Fibroblast of lung (primary cell): ENCODE data around the gene KRT15. TPM values are rescaled to one million over a fixed set of nuclear protein-coding genes. Genes with fewer than 3 reads are reported as not detected.

Experiments used
- DNase-seq, 2 donors: peaks; one replicate each; pipeline versions ENCODE4 v3.0.0 to v3.0.0-alpha.2; 2010; ENCODE audit warnings: low read depth in 2 of 2
- H2AFZ ChIP-seq: 2 replicates; pipeline ENCODE4 v1.5.1; 2012; ENCODE audit warnings: low read length, control low read depth, inconsistent platforms
- H3K27ac ChIP-seq: 2 replicates; pipeline ENCODE4 v1.5.1; 2011; ENCODE audit warnings: low read length, control low read depth; ENCODE audit not compliant: insufficient read depth
- H3K27me3 ChIP-seq: 2 replicates; pipeline ENCODE4 v1.5.1; 2011; ENCODE audit warnings: mild to moderate bottlenecking, low read length; ENCODE audit not compliant: control insufficient read depth, insufficient read depth
- H3K36me3 ChIP-seq: 2 replicates; pipeline ENCODE4 v1.5.1; 2011; ENCODE audit warnings: low read length; ENCODE audit not compliant: control insufficient read depth, insufficient read depth
- H3K4me1 ChIP-seq: 2 replicates; pipeline ENCODE4 v1.5.1; 2011; ENCODE audit warnings: low read length; ENCODE audit not compliant: control insufficient read depth, insufficient read depth; ENCODE audit errors: extremely low read depth
- H3K4me2 ChIP-seq: 2 replicates; pipeline ENCODE4 v1.5.1; 2011; ENCODE audit warnings: low read length, control low read depth; ENCODE audit not compliant: insufficient read depth; ENCODE audit errors: extremely low read depth
- H3K4me3 ChIP-seq, 4 experiments: fragments of 200-600 bp in 1 of 4; sonication (generic) in 1 of 4; replicated peaks in 1 of 4; 2 replicates each; pipeline ENCODE4 v1.5.1; 2011 to 2016; ENCODE audit warnings: low read length in 4 of 4, low read depth in 3 of 4, mild to moderate bottlenecking in 3 of 4, control low read depth in 2 of 4, inconsistent platforms in 1 of 4, mixed read lengths in 1 of 4; ENCODE audit not compliant: insufficient read depth in 1 of 4; ENCODE audit errors: control extremely low read depth in 1 of 4
- H3K79me2 ChIP-seq: 2 replicates; pipeline ENCODE4 v1.5.1; 2012; ENCODE audit warnings: mild to moderate bottlenecking, low read length, inconsistent platforms; ENCODE audit not compliant: control insufficient read depth, insufficient read depth
- H3K9ac ChIP-seq: 2 replicates; pipeline ENCODE4 v1.5.1; 2011; ENCODE audit warnings: mild to moderate bottlenecking, low read length, control low read depth; ENCODE audit not compliant: insufficient read depth
- H3K9me3 ChIP-seq: 2 replicates; pipeline ENCODE4 v1.5.1; 2012; ENCODE audit warnings: low read depth, low read length; ENCODE audit not compliant: control insufficient read depth, insufficient read depth
- H4K20me1 ChIP-seq: 2 replicates; pipeline ENCODE4 v1.5.1; 2011; ENCODE audit warnings: low read length; ENCODE audit not compliant: control insufficient read depth, insufficient read depth; ENCODE audit errors: extremely low read depth
- EZH2 ChIP-seq: IDR thresholded peaks from 2 replicates; pipeline ENCODE4 v1.5.1; 2012; ENCODE audit warnings: low read length, control low read depth, mild to moderate bottlenecking; ENCODE audit errors: missing control alignments
- polyA plus RNA-seq, 2 donors: library from polyadenylated mRNA; depleted of rRNA in 1 of 2; stranded (reverse) in 1 of 2; unstranded in 1 of 2; fragments of >200 nt; gene quantifications; 2 replicates each; pipeline ENCODE4 v1.2.1, GENCODE V29; 2011 to 2012; ENCODE audit warnings: missing spikeins in 1 of 2
- total RNA-seq: library from RNA; depleted of rRNA; stranded (reverse); fragments of >200 nt; gene quantifications from 2 replicates; pipeline ENCODE4 v1.2.1, GENCODE V29; 2014
- TF ChIP-seq, protein P1 (sequence below), 2 donors: IDR thresholded peaks in 1 of 2; conservative IDR thresholded peaks in 1 of 2; 1 replicate in 1 of 2; 2 replicates in 1 of 2; pipeline ENCODE4 v1.5.1; 2011 to 2012; ENCODE audit warnings: low read length in 2 of 2, control low read depth in 1 of 2, inconsistent platforms in 1 of 2, low read depth in 1 of 2, mild to moderate bottlenecking in 1 of 2

The KRT15 gene
- total and polyA plus RNA-seq, 2 donors (not counting 1 experiment from before 2014, with no cell fraction given) = 0.17 to 0.47 TPM

DNA sequence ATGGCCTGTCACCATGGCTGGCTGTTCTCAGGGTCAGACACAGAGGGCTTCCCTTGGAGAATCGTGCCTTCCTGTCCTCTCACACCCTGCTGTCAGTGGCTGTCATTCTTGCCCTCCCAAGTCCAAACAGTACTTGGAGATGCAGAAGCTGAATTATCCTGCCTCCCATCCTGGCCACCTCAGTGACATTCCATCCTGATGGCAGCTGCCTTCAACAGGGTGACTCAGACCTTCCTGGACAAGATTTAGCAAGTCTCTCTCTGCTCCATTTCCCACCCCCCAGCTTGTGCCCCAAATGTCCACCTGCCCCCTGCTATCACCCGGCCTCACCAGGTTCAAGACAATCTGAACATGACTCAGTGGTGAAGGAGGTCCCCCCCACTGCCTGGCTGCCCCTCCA lies 24.2 kb downstream of the KRT15 start:
- Histone ChIP-seq H3K4me2 (no peak overlapping the region), H3K36me3 (no peaks in the 10 kb centered on the region), H3K27me3 (no peaks in the 10 kb centered on the region), H2AFZ (no peak overlapping the region), H3K9me3 (no peaks in the 10 kb centered on the region), H3K4me3 (no peak overlapping the region), H3K27ac (no peak overlapping the region), H3K9ac (no peak overlapping the region), H4K20me1 (no peaks in the 10 kb centered on the region), H3K4me1 (peaks cover 17% of the 10 kb centered on the region), H3K79me2 (no peaks in the 10 kb centered on the region)
- DNase-seq = peak in 1 of 2 donors; percentile 49
- no peak for TF ChIP-seq EZH2
- TF ChIP-seq, protein P1, sequence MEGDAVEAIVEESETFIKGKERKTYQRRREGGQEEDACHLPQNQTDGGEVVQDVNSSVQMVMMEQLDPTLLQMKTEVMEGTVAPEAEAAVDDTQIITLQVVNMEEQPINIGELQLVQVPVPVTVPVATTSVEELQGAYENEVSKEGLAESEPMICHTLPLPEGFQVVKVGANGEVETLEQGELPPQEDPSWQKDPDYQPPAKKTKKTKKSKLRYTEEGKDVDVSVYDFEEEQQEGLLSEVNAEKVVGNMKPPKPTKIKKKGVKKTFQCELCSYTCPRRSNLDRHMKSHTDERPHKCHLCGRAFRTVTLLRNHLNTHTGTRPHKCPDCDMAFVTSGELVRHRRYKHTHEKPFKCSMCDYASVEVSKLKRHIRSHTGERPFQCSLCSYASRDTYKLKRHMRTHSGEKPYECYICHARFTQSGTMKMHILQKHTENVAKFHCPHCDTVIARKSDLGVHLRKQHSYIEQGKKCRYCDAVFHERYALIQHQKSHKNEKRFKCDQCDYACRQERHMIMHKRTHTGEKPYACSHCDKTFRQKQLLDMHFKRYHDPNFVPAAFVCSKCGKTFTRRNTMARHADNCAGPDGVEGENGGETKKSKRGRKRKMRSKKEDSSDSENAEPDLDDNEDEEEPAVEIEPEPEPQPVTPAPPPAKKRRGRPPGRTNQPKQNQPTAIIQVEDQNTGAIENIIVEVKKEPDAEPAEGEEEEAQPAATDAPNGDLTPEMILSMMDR (conservative IDR thresholded peaks at IDR 0.05 in 1 of 2, IDR thresholded peaks at IDR 0.05 in 1 of 2; ENCODE audit: low read depth in 1 of 2, low read length in 2 of 2) = no peak

DNA sequence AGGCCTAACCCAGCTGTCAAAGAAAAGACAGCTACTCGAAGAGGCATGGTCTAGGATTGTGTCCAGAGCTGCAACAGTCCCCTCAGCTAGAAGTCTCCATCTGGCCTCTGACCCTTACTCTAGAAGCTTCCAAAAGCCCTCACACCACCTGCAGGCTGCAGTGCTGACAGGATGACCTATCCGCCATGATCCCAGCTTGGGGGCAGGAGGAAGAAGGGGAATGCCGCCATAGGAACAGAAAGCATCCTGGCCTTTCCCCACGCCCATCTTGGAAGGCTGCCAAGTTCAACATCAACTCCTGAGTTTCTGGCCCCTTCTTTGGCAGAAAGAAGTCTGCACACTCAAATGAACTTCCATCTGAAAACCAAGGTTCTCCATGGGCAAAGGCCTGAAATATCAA lies 25.9 kb downstream of the KRT15 start:
- H3K4me1 ChIP-seq = peaks cover 15% of the 10 kb centered on the region
- no peak overlapping the region for H2AFZ ChIP-seq
- no peaks in the 10 kb centered on the region for H3K36me3 ChIP-seq
- no peak overlapping the region for H3K9ac ChIP-seq
- H3K79me2 ChIP-seq = no peaks in the 10 kb centered on the region
- no peaks in the 10 kb centered on the region for H4K20me1 ChIP-seq
- no peak overlapping the region for H3K27ac ChIP-seq
- no peaks in the 10 kb centered on the region for H3K9me3 ChIP-seq
- H3K4me3 ChIP-seq = no peak overlapping the region
- DNase-seq = peak; percentile 31 to 57
- H3K4me2 ChIP-seq = no peak overlapping the region
- H3K27me3 ChIP-seq = no peaks in the 10 kb centered on the region
- no peak for TF ChIP-seq EZH2
- TF ChIP-seq, protein P1 (conservative IDR thresholded peaks at IDR 0.05 in 1 of 2, IDR thresholded peaks at IDR 0.05 in 1 of 2; ENCODE audit: low read depth in 1 of 2, low read length in 2 of 2) = no peak

DNA sequence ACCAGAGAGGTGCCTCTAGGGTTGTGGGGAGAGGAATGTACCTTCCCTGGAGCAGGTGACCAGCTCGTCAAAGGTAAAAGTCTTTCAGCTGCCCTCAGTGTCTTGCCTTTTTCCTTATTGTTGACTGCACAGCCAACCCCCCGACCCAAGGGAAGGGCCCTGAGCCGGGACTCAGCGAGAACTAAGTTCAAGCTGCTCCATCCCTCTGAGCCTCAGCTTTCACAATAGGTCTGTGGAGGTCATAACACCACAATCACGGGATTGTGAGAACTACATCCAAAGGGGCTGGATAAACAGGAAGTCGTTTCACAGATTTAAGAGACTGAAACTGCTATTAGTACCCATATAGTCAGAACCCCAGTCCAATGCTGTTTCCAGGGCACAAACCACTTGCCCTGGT lies 26.3 kb downstream of the KRT15 start:
- peak in 1 of 2 donors; percentile 70 for DNase-seq

More for the DNA sequence above, 26.3 kb downstream of the KRT15 start:
- H3K4me1 ChIP-seq = peaks cover 15% of the 10 kb centered on the region
- no peaks in the 10 kb centered on the region for H3K27me3 ChIP-seq
- TF ChIP-seq EZH2 = no peak
- TF ChIP-seq, protein P1 (conservative IDR thresholded peaks at IDR 0.05 in 1 of 2, IDR thresholded peaks at IDR 0.05 in 1 of 2; ENCODE audit: low read depth in 1 of 2, low read length in 2 of 2) = no peak
- no peaks in the 10 kb centered on the region for H4K20me1 ChIP-seq
- H3K4me3 ChIP-seq = no peak overlapping the region
- H3K27ac ChIP-seq = no peak overlapping the region
- H3K4me2 ChIP-seq = no peak overlapping the region
- H3K36me3 ChIP-seq = no peaks in the 10 kb centered on the region
- no peaks in the 10 kb centered on the region for H3K9me3 ChIP-seq
- H2AFZ ChIP-seq = no peak overlapping the region
- no peaks in the 10 kb centered on the region for H3K79me2 ChIP-seq
- no peak overlapping the region for H3K9ac ChIP-seq
